HUES6 (cell line): Measurements from ENCODE around the gene SLK.

Experiments used
- H3K27ac ChIP-seq: 2 replicates; pipeline ENCODE4 v1.7.0; 2013; ENCODE audit warnings: low read depth, mild to moderate bottlenecking, low read length, inconsistent platforms
- H3K27me3 ChIP-seq: 2 replicates; pipeline ENCODE4 v1.6.1; 2013; ENCODE audit warnings: low read length; ENCODE audit not compliant: control insufficient read depth, insufficient read depth
- H3K36me3 ChIP-seq: 2 replicates; pipeline ENCODE4 v1.6.1; 2013; ENCODE audit warnings: low read length; ENCODE audit not compliant: control insufficient read depth, insufficient read depth
- H3K4me1 ChIP-seq: 2 replicates; pipeline ENCODE4 v1.6.1; 2013; ENCODE audit warnings: low read length; ENCODE audit not compliant: control insufficient read depth, insufficient read depth
- H3K4me3 ChIP-seq: 2 replicates; pipeline ENCODE4 v1.5.1; 2013; ENCODE audit warnings: low read depth, low read length
- H3K9ac ChIP-seq: one replicate; pipeline ENCODE4 v1.6.1; 2013; ENCODE audit warnings: mild to moderate bottlenecking, low read length
- H3K9me3 ChIP-seq: 2 replicates; pipeline ENCODE4 v1.6.1; 2013; ENCODE audit warnings: low read depth, low read length; ENCODE audit not compliant: control insufficient read depth, insufficient read depth

Gene SLK

DNA sequence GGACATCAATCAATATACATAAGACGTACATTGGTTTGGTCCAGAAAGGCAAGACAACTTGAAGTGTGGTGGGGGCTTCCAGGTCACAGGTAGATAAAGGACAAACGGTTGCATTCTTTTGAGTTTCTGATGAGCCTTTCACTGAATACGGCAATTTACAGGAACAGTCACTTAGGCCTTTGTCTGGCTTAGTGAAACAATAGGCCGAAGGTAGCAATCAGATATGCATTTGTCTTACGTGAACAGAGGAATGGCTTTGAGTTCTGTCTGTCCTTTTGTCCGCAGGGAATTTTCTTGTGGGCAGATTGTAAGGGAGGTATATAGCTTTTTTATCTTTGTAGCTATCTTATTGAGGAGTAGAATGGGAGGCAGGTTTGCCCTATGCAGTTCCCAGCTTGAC is 38.2 kb upstream of the SLK start:
- H3K27ac ChIP-seq: no peak overlapping the region
- H3K9ac ChIP-seq: no peak overlapping the region
- no peaks in the 10 kb centered on the region for H3K36me3 ChIP-seq
- no peaks in the 10 kb centered on the region for H3K9me3 ChIP-seq
- H3K4me3 ChIP-seq: no peak overlapping the region
- H3K4me1 ChIP-seq: peaks cover 14% of the 10 kb centered on the region
- no peaks in the 10 kb centered on the region for H3K27me3 ChIP-seq

DNA sequence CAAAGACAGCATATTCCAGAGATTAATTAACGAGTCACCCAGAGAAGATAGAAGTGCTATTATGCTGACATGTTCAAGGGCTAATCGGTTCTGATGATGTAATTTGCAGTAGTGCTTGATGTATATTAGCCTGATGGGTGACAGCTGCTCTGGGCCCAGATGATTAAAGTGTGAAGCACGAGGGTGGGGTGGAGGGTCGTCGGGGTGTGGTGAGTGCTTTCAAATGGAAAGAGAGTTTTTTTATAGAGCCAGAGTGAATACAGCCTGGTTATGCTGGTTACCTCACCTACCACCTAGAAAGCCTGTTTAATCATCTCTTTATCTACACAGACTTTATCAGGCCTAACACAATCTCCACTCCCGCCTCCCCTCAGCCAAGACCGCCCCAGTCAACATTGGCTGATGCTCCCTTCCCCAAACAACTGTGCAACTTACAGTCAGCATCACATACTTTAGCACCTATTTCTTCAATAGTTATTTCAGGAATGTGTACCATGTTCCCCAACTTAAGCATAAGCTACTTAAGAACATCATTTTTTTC is 37.5 kb upstream of the SLK start:
- H3K4me1 ChIP-seq: peaks cover 14% of the 10 kb centered on the region

DNA sequence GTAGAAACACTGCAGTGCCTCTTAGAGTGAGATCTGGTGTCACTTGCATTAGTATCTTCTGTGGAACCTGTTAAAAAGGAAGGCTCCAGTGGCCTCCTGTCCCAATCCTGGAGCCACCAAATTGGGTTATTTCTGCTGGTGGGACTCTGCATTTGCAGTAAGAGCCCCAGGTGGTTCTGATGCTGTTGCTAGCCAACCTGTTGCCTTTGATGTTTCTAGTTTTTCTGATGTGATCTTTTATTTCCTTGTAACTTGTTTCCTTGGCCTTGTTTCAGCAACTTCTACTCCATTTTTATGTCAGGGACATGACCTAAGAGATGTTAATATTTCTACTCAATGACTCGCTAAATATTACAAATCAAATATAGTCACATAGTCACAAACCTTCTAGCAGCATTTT is 36.5 kb upstream of the SLK start:
- Histone ChIP-seq H3K36me3 (no peaks in the 10 kb centered on the region), H3K4me3 (no peak overlapping the region), H3K9me3 (no peaks in the 10 kb centered on the region), H3K4me1 (peaks cover 14% of the 10 kb centered on the region), H3K9ac (no peak overlapping the region), H3K27ac (no peak overlapping the region), H3K27me3 (no peaks in the 10 kb centered on the region)

More for the DNA sequence above, 37.5 kb upstream of the SLK start:
- H3K9me3 ChIP-seq: no peaks in the 10 kb centered on the region
- no peaks in the 10 kb centered on the region for H3K27me3 ChIP-seq
- H3K36me3 ChIP-seq: no peaks in the 10 kb centered on the region
- no peak overlapping the region for H3K4me3 ChIP-seq
- no peak overlapping the region; the same call in 1 of the 2 replicates for H3K27ac ChIP-seq
- H3K9ac ChIP-seq: no peak overlapping the region

DNA sequence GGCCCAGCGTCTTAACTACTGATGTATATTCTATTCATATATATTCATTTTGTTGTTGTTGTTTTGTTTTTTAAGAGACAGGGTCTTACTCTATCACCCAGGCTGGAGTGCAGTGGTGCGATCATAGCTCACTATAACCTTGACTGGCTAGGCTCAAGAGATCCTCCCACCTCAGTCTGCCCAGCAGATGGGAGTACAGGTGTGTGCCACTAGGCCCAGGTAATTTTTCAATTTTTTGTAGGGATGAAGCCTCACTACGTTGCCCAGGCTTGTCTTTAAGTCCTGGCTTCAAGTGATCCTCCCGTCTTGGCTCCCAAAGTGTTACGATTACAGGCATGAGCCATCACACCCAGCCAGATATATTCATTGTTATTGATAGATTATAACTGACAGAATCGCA is 36.1 kb upstream of the SLK start:
- Histone ChIP-seq H3K4me1 (peaks cover 14% of the 10 kb centered on the region), H3K9me3 (no peaks in the 10 kb centered on the region), H3K36me3 (no peaks in the 10 kb centered on the region), H3K4me3 (no peak overlapping the region), H3K27me3 (no peaks in the 10 kb centered on the region), H3K27ac (no peak overlapping the region), H3K9ac (no peak overlapping the region)

- H3K4me3 ChIP-seq: no peak overlapping the region
- H3K9ac ChIP-seq: no peak overlapping the region
- no peaks in the 10 kb centered on the region for H3K36me3 ChIP-seq
- H3K9me3 ChIP-seq: no peaks in the 10 kb centered on the region
- no peak overlapping the region for H3K27ac ChIP-seq
- no peaks in the 10 kb centered on the region for H3K27me3 ChIP-seq
- peaks cover 14% of the 10 kb centered on the region for H3K4me1 ChIP-seq
Measured at GRCh38 chr10:103931603-103932002, 35.3 kb upstream of the SLK start.

- H3K4me1 ChIP-seq: peaks cover 14% of the 10 kb centered on the region
- H3K9me3 ChIP-seq: no peaks in the 10 kb centered on the region
- no peak overlapping the region for H3K4me3 ChIP-seq
- H3K36me3 ChIP-seq: no peaks in the 10 kb centered on the region
- no peak overlapping the region for H3K27ac ChIP-seq
- H3K27me3 ChIP-seq: no peaks in the 10 kb centered on the region
- no peak overlapping the region for H3K9ac ChIP-seq
Measured at GRCh38 chr10:103932271-103932670, 34.7 kb upstream of the SLK start.

- H3K9ac ChIP-seq: no peak overlapping the region
- no peak overlapping the region for H3K27ac ChIP-seq
- no peak overlapping the region for H3K4me3 ChIP-seq
- H3K4me1 ChIP-seq: peaks cover 14% of the 10 kb centered on the region
- H3K9me3 ChIP-seq: no peaks in the 10 kb centered on the region
- no peaks in the 10 kb centered on the region for H3K27me3 ChIP-seq
- H3K36me3 ChIP-seq: no peaks in the 10 kb centered on the region
Measured at GRCh38 chr10:103932971-103933370, 34.0 kb upstream of the SLK start.

DNA sequence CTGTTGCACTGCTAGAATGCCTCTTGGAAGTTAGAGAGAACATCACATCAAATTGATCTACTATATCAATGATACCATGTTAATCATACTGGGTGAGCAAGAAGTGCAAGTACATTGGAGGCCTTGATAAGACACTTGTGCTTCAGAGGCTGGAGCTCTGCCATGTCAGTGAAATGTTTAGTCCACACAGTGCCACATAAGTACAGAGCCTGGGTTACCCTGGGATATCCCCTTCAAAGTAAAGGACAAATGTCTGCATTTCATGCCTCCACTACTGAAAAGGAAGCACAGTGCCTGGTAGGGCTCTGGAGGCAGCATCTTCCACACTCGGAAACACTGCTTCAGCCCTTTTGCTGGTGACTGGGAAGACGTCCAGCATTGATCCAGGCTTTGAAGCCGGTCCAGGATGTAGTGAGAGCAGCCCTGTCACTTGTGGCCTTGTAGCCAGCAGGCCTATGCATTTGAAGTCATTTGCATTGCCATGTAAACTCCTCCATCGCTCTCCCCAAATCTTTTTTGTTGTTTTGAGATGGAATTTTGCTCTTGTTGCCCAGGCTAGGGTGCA is 33.3 kb upstream of the SLK start:
- Histone ChIP-seq H3K27me3 (no peaks in the 10 kb centered on the region), H3K4me3 (no peak overlapping the region), H3K27ac (no peak overlapping the region), H3K9ac (no peak overlapping the region), H3K36me3 (no peaks in the 10 kb centered on the region), H3K4me1 (peaks cover 12% of the 10 kb centered on the region), H3K9me3 (no peaks in the 10 kb centered on the region)

DNA sequence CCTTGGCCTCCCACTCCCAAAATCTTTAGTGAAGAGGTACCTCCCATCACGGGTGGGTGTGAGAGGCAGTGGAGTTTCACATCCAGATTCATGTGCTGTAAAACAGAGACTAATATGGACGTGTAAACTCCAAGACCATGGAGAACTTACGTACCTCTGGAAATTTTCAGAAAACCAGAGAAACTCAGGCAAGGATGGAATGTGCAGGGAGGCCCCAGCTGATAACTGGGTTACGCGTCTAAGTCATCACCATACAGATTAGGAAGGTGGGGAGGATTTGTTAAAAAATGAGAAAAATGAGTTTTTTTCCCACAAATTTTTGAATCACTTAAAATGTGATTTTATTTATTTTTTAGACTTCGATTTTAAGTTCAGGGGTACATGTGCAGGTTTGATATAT is 32.6 kb upstream of the SLK start:
- no peak overlapping the region for H3K27ac ChIP-seq
- no peaks in the 10 kb centered on the region for H3K27me3 ChIP-seq
- H3K4me3 ChIP-seq: no peak overlapping the region
- no peak overlapping the region for H3K9ac ChIP-seq
- no peaks in the 10 kb centered on the region for H3K9me3 ChIP-seq
- peaks cover 5% of the 10 kb centered on the region for H3K4me1 ChIP-seq
- H3K36me3 ChIP-seq: no peaks in the 10 kb centered on the region

DNA sequence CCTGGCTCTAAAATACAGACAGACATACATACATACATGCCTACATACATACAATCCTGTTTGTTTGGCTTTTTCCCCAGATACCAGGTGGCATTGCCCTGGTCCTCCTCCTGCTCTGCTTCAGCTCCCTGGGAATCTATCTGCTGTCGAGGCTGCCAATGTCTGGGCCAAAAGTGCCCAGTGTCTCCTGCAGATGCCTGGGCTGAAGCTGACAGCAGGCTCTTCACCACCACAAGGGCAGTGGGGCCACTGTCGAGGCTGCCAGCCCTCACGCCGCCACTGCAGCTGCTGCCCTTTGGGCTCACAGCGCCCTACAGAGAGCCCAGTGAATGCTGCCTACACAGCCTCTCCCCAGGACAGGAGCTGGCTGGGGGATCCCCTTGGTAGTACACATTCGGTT is 30.9 kb upstream of the SLK start:
- H3K9ac ChIP-seq: no peak overlapping the region
- no peaks in the 10 kb centered on the region for H3K36me3 ChIP-seq
- no peaks in the 10 kb centered on the region for H3K9me3 ChIP-seq
- H3K4me3 ChIP-seq: no peak overlapping the region
- no peak overlapping the region for H3K27ac ChIP-seq
- no peaks in the 10 kb centered on the region for H3K4me1 ChIP-seq
- H3K27me3 ChIP-seq: no peaks in the 10 kb centered on the region

- Histone ChIP-seq H3K4me1 (no peaks in the 10 kb centered on the region), H3K27ac (no peak overlapping the region), H3K9ac (no peak overlapping the region)
Measured at GRCh38 chr10:103939522-103939921, 27.4 kb upstream of the SLK start.

DNA sequence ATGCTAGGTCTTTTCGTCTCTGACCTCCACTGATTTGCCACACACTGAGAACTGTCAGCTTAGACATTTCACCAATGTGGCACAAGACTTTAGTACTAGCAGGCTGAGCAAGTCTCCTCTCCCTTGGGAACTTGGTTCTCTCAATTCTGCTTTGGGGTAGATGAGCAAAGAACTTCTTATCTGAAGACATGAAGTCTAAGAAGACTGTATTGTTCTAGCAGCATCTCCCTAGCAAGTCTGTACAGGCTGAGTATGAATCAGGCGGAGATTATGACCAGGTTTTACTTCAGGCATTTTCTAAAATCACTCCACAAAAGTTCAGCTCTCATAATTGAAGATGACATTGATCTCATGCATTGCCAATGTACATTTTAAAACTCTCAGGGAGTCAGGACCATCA is 25.1 kb upstream of the SLK start:
- H3K9ac ChIP-seq: no peak overlapping the region
- no peak overlapping the region for H3K4me3 ChIP-seq
- H3K4me1 ChIP-seq: no peaks in the 10 kb centered on the region
- H3K9me3 ChIP-seq: no peaks in the 10 kb centered on the region
- H3K27ac ChIP-seq: no peak overlapping the region
- H3K36me3 ChIP-seq: no peaks in the 10 kb centered on the region
- no peaks in the 10 kb centered on the region for H3K27me3 ChIP-seq

More at GRCh38 chr10:103939522-103939921, 27.4 kb upstream of the SLK start:
- no peaks in the 10 kb centered on the region for H3K9me3 ChIP-seq
- H3K36me3 ChIP-seq: no peaks in the 10 kb centered on the region
- no peak overlapping the region for H3K4me3 ChIP-seq
- H3K27me3 ChIP-seq: no peaks in the 10 kb centered on the region
